PC-9 (cell line): ENCODE measurements around the gene PYGB. TPM values are rescaled to one million over a fixed set of nuclear protein-coding genes. Genes with fewer than 3 reads are reported as not detected.

ENCODE experiments used
- BruUV-seq: library from RNA; stranded (reverse); fragments of 400-500 nt; replicated peaks from 2 replicates; lab custom pipeline; 2021; lab: Mats Ljungman, UMichigan
- CTCF ChIA-PET: fragments of 300-600 bp; sonication (Branson Sonifier 250); formaldehyde crosslinking; loops from one replicate; lab custom pipeline; 2022; ENCODE audit warnings: antibody characterized with exemption; lab: Charles Lee
- POLR2A ChIA-PET: fragments of 300-600 bp; sonication (Branson Sonifier 250); formaldehyde crosslinking; loops from one replicate; lab custom pipeline; 2022; ENCODE audit warnings: antibody characterized with exemption; ENCODE audit not compliant: unreplicated experiment; lab: Charles Lee
- DNase-seq, 2 experiments: peaks; one replicate each; pipeline versions ENCODE4 v3.0.0 to v3.0.0-alpha.2; 2015 to 2022; ENCODE audit warnings: mixed read lengths in 1 of 2
- H2AFZ ChIP-seq: fragments of 200-600 bp; sonication (generic); 2 replicates; pipeline ENCODE4 v1.8.1; 2017; ENCODE audit warnings: antibody characterized with exemption
- H3F3A ChIP-seq: fragments of 200-600 bp; sonication (generic); 2 replicates; pipeline ENCODE4 v1.8.1; 2017; ENCODE audit warnings: antibody characterized with exemption, mild to moderate bottlenecking, low read depth; ENCODE audit not compliant: insufficient read depth
- H3K27ac ChIP-seq: fragments of 200-600 bp; sonication (generic); 2 replicates; pipeline ENCODE4 v1.6.1; 2016; ENCODE audit warnings: mixed run types
- H3K27me3 ChIP-seq: fragments of 200-600 bp; sonication (generic); 2 replicates; pipeline ENCODE4 v1.6.1; 2016; ENCODE audit warnings: low read depth, mixed run types; ENCODE audit not compliant: insufficient read depth
- H3K36me3 ChIP-seq: fragments of 200-600 bp; sonication (generic); 2 replicates; pipeline ENCODE4 v1.6.1; 2016; ENCODE audit warnings: low read depth, mixed run types
- H3K4me1 ChIP-seq: fragments of 200-600 bp; sonication (generic); replicated peaks from 2 replicates; pipeline ENCODE4 v1.6.1; 2016; ENCODE audit warnings: mixed run types; ENCODE audit not compliant: insufficient read depth
- H3K4me2 ChIP-seq: fragments of 200-600 bp; sonication (generic); 2 replicates; pipeline ENCODE4 v1.6.1; 2017; ENCODE audit warnings: mixed run types
- H3K4me3 ChIP-seq: fragments of 200-600 bp; sonication (generic); 2 replicates; pipeline ENCODE4 v1.6.1; 2016; ENCODE audit warnings: mixed run types
- H3K79me2 ChIP-seq: fragments of 200-600 bp; sonication (generic); 2 replicates; pipeline ENCODE4 v1.6.1; 2017; ENCODE audit warnings: low read depth, mixed run types
- H3K9me2 ChIP-seq: fragments of 200-600 bp; sonication (generic); 2 replicates; pipeline ENCODE4 v1.8.1; 2017; ENCODE audit warnings: mild to moderate bottlenecking; ENCODE audit not compliant: insufficient read depth
- H3K9me3 ChIP-seq: fragments of 200-600 bp; sonication (generic); 2 replicates; pipeline ENCODE4 v1.8.1; 2016; ENCODE audit warnings: low read depth; ENCODE audit not compliant: insufficient read depth
- H4K20me1 ChIP-seq: fragments of 200-600 bp; sonication (generic); 2 replicates; pipeline ENCODE4 v1.8.1; 2017; ENCODE audit not compliant: insufficient read depth
- EZH2 ChIP-seq: fragments of 200-600 bp; sonication (generic); IDR thresholded peaks from 2 replicates; pipeline ENCODE4 v1.8.0; 2017; ENCODE audit warnings: antibody characterized with exemption, low read depth
- intact Hi-C: fragments of 100-400 bp; cut with micrococcal nuclease; formaldehyde crosslinking; loops from one replicate; pipeline ENCODE4 v1.10.0; 2022; ENCODE audit not compliant: unreplicated experiment
- total RNA-seq: library from RNA; stranded (reverse); gene quantifications from 2 replicates; pipeline ENCODE4 v1.2.3, GENCODE V29; 2021
- TF ChIP-seq, protein P1 (sequence below): fragments of 200-600 bp; sonication (generic); conservative IDR thresholded peaks from 2 replicates; pipeline ENCODE4 v1.6.1; 2017; ENCODE audit warnings: mixed run types, antibody characterized with exemption, mild to moderate bottlenecking, moderate library complexity

PYGB gene
- total RNA-seq, 1 experiment from 2014 or later, result 133 TPM

DNA sequence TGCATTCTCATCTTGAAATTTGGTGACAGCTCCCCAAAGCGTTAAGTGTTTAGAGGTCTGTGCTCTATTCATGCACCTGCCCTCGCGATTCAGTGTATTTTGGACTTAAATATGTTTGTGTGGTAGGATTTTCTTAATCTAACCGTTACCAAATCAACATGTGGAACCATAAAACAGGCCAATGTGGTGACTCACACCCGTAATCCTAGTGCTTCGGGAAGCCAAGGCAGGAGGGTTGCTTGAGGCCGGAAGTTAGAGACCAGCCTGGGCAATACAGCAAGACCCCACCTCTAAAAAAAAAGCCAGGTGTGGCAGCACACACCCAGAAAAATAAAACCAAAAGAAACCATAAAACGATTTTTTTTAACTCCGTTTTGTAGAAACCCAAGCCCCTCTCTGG is 31.5 kb downstream of the PYGB start:
- H3K4me2 ChIP-seq, result no peak overlapping the region
- no peak for DNase-seq
- no peaks in the 10 kb centered on the region for H3K27me3 ChIP-seq
- peaks cover 8% of the 10 kb centered on the region; the same call in 1 of the 2 replicates for H3K36me3 ChIP-seq
- no peak overlapping the region for H3K4me3 ChIP-seq
- TF ChIP-seq, protein P1, sequence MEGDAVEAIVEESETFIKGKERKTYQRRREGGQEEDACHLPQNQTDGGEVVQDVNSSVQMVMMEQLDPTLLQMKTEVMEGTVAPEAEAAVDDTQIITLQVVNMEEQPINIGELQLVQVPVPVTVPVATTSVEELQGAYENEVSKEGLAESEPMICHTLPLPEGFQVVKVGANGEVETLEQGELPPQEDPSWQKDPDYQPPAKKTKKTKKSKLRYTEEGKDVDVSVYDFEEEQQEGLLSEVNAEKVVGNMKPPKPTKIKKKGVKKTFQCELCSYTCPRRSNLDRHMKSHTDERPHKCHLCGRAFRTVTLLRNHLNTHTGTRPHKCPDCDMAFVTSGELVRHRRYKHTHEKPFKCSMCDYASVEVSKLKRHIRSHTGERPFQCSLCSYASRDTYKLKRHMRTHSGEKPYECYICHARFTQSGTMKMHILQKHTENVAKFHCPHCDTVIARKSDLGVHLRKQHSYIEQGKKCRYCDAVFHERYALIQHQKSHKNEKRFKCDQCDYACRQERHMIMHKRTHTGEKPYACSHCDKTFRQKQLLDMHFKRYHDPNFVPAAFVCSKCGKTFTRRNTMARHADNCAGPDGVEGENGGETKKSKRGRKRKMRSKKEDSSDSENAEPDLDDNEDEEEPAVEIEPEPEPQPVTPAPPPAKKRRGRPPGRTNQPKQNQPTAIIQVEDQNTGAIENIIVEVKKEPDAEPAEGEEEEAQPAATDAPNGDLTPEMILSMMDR, result no peak
- TF ChIP-seq EZH2, result no peak
- no peaks in the 10 kb centered on the region for H3K79me2 ChIP-seq
- no peaks in the 10 kb centered on the region for H3K9me2 ChIP-seq
- H3K27ac ChIP-seq, result no peak overlapping the region
- ChIA-PET POLR2A (no interaction called here), CTCF (no interaction called here)
- H4K20me1 ChIP-seq, result peaks cover 18% of the 10 kb centered on the region
- no TSS peak for BruUV-seq
- H3F3A ChIP-seq, result 0 out of 2 replicates have a peak, but pooled peaks cover 2% of the 10 kb centered on the region
- H2AFZ ChIP-seq, result no peak overlapping the region
- intact Hi-C loops, result no loop called here
- no peaks in the 10 kb centered on the region for H3K9me3 ChIP-seq
- H3K4me1 ChIP-seq, result no peaks in the 10 kb centered on the region

DNA sequence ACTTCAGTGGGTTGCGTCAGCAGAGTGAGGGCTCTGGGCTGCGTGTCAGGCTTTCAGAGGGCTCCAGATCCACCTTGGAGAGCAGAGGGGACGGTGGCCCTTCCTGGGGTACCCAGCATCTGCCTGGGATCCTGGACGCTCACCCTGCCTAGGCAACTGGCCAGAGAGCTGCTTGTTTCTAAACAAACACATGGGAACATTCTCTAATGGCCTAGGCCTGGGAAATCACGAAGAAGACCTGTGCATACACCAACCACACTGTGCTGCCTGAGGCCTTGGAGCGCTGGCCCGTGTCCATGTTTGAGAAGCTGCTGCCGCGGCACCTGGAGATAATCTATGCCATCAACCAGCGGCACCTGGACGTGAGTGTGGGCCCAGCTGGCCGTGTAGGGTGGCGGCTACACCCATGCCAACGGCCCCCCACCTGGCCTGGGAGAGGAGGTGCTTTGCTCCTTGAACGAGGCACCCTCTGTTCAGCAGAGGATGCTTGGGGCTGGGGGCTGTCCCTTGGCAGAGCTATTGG is 32.2 kb downstream of the PYGB start:
- no peaks in the 10 kb centered on the region for H3K79me2 ChIP-seq
- no peaks in the 10 kb centered on the region for H3K9me2 ChIP-seq
- CTCF ChIA-PET, result no interaction called here
- DNase-seq, result no peak
- POLR2A ChIA-PET, result no interaction called here
- peaks cover 13% of the 10 kb centered on the region; the same call in 1 of the 2 replicates for H3K36me3 ChIP-seq
- 0 out of 2 replicates have a peak, but pooled peaks cover 3% of the 10 kb centered on the region for H3F3A ChIP-seq
- BruUV-seq, result no TSS peak
- no peak overlapping the region for H3K4me2 ChIP-seq
- H2AFZ ChIP-seq, result no peak overlapping the region
- H3K9me3 ChIP-seq, result no peaks in the 10 kb centered on the region
- peaks cover 17% of the 10 kb centered on the region for H4K20me1 ChIP-seq
- H3K27ac ChIP-seq, result no peak overlapping the region
- no peak overlapping the region for H3K4me3 ChIP-seq
- H3K4me1 ChIP-seq, result no peaks in the 10 kb centered on the region
- H3K27me3 ChIP-seq, result no peaks in the 10 kb centered on the region
- TF ChIP-seq, protein P1, result no peak
- intact Hi-C loops, result no loop called here

DNA sequence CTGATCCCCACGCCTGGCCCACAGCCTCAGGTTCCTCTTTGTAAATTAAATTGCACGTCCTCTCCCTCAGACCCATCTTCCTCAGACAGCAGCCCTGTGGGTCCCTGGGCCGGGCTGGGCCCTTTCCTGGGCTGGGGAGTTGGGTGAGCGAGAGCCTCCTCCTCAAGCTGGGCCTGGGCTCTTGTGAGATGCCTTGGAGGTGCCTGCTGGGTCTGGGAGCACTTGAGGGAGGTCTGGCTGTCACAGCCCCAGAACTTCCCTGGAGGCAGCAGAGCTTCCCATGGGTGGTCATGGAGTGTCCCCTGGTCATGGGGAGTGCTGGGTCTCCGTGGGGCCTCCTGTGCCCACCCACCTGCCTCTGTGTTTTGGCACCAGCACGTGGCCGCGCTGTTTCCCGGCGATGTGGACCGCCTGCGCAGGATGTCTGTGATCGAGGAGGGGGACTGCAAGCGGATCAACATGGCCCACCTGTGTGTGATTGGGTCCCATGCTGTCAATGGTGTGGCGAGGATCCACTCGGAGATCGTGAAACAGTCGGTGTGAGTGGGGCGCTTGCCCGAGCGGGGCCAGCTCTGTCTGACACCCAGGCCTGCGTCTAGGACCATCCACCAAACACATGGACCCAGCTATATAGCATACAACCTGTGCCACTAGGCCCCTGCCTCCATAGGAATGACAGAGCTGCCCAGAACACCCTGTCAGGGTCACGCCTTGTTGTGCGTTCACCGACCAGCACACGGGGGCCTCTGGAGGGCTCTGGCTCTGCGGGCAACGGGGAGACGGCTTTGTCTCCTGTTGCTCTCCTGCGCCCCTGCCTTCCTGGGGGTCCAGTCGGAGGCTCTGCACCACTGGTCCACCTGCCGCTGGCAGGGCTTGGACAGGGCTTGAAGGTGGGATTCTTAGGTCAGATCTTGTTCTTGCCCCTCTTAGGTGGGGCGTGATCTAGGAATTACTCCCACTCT is 33.0 kb downstream of the PYGB start:
- no peaks in the 10 kb centered on the region for H3K4me1 ChIP-seq
- DNase-seq, result no peak
- H3K79me2 ChIP-seq, result no peaks in the 10 kb centered on the region
- 0 out of 2 replicates have a peak, but pooled peaks cover 3% of the 10 kb centered on the region for H3F3A ChIP-seq
- no peak overlapping the region for H3K4me2 ChIP-seq
- no peaks in the 10 kb centered on the region for H3K27me3 ChIP-seq
- H3K4me3 ChIP-seq, result no peak overlapping the region
- TF ChIP-seq, protein P1, result no peak
- no peak for TF ChIP-seq EZH2
- no peaks in the 10 kb centered on the region for H3K9me3 ChIP-seq
- peaks cover 17% of the 10 kb centered on the region; the same call in 1 of the 2 replicates for H3K36me3 ChIP-seq
- no peaks in the 10 kb centered on the region for H3K9me2 ChIP-seq
- H4K20me1 ChIP-seq, result peaks cover 17% of the 10 kb centered on the region
- no peak overlapping the region for H3K27ac ChIP-seq
- CTCF ChIA-PET, result no interaction called here
- no peak overlapping the region for H2AFZ ChIP-seq
- BruUV-seq, result no TSS peak
- intact Hi-C loops, result no loop called here
- POLR2A ChIA-PET, result no interaction called here
